ENCODE data around the gene ZBTB44.

ZBTB44 gene

GRCh38 chr11:130208241-130209127, 106.2 kb downstream of the ZBTB44 start:
- ChIA-PET POLR2A (ENCODE audit: low non-redundant PET) (no interaction called here), CTCF (no interaction called here)
- DNase-seq (ENCODE audit: low spot score): no peak
- no peak overlapping the region for H3K27ac ChIP-seq
- TF ChIP-seq CTCF (conservative IDR thresholded peaks at IDR 0.05; ENCODE audit: low read depth): no peak

- POLR2A ChIA-PET (ENCODE audit: low non-redundant PET): no interaction called here
- H3K27ac ChIP-seq: no peak overlapping the region
- DNase-seq (ENCODE audit: low spot score): no peak
- TF ChIP-seq CTCF (conservative IDR thresholded peaks at IDR 0.05; ENCODE audit: low read depth): no peak
- CTCF ChIA-PET: no interaction called here
Measured at GRCh38 chr11:130206141-130206540, 108.6 kb downstream of the ZBTB44 start.

GRCh38 chr11:130204703-130205095, 110.0 kb downstream of the ZBTB44 start:
- POLR2A ChIA-PET (ENCODE audit: low non-redundant PET): no interaction called here
- no peak overlapping the region for H3K27ac ChIP-seq
- no peak for TF ChIP-seq CTCF (conservative IDR thresholded peaks at IDR 0.05; ENCODE audit: low read depth)
- DNase-seq (ENCODE audit: low spot score): no peak
- CTCF ChIA-PET: no interaction called here

GRCh38 chr11:130203766-130204702, 110.7 kb downstream of the ZBTB44 start:
- H3K27ac ChIP-seq: no peak overlapping the region
- ChIA-PET POLR2A (ENCODE audit: low non-redundant PET) (interaction anchor here (0.6 kb wide), 1 partner anchor 21 kb away, joined by 8 read pairs; no protein-coding TSS in a partner anchor), CTCF (no interaction called here)
- TF ChIP-seq CTCF (conservative IDR thresholded peaks at IDR 0.05; ENCODE audit: low read depth): no peak
- no peak for DNase-seq (ENCODE audit: low spot score)

- no peak for TF ChIP-seq CTCF (conservative IDR thresholded peaks at IDR 0.05; ENCODE audit: low read depth)
- POLR2A ChIA-PET (ENCODE audit: low non-redundant PET): no interaction called here
- no peak overlapping the region for H3K27ac ChIP-seq
- DNase-seq (ENCODE audit: low spot score): no peak
- CTCF ChIA-PET: interaction anchor here (2.7 kb wide), 1 partner anchor 10 kb away, joined by 8 read pairs; no protein-coding TSS in a partner anchor
Measured at GRCh38 chr11:130202818-130203689, 111.7 kb downstream of the ZBTB44 start.
